Measurements from ENCODE around the gene ODAD2.

ODAD2 gene

DNA sequence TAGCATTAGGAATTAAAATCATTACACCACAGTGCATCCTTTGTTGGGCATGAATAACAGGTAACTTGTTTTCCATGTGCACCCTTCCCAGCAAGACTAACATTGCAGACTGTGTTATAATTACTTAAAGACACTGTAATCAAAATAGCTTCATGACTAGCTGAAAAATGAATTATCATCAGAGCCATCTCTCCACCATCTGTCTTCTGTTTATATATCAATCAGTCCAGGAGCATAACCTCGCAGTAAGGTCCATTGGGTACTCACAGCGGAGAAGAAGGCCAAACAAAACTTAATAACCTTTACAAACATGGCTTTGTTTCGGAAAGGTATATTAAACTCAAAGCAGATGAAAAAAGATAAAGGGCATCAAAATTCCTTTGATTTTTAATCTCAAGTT, 90.6 kb downstream of the ODAD2 start:
- TF ChIP-seq ZBTB7A (IDR thresholded peaks at IDR 0.05; ENCODE audit: low read depth) = no peak

GRCh38 chr10:27899058-27899457, 99.8 kb downstream of the ODAD2 start:
- no peak for TF ChIP-seq TCF12 (IDR thresholded peaks at IDR 0.05; ENCODE audit: low read depth)
- TF ChIP-seq FOXM1 (IDR thresholded peaks at IDR 0.05; ENCODE audit: borderline replicate concordance, low read depth) = no peak
- no peak for TF ChIP-seq TAF1 (IDR thresholded peaks at IDR 0.05; ENCODE audit: low read depth)
- TF ChIP-seq, protein P1, sequence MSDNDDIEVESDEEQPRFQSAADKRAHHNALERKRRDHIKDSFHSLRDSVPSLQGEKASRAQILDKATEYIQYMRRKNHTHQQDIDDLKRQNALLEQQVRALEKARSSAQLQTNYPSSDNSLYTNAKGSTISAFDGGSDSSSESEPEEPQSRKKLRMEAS (IDR thresholded peaks at IDR 0.05) = no peak
- TF ChIP-seq ZBTB7A (IDR thresholded peaks at IDR 0.05; ENCODE audit: low read depth) = no peak
- no peak for TF ChIP-seq RAD21 (IDR thresholded peaks at IDR 0.05; ENCODE audit: low read depth)
- TF ChIP-seq CREB1 (IDR thresholded peaks at IDR 0.05; ENCODE audit: low read depth) = no peak
- no peak for TF ChIP-seq EP300 (IDR thresholded peaks at IDR 0.05; ENCODE audit: borderline replicate concordance)
- TF ChIP-seq USF1 (IDR thresholded peaks at IDR 0.05) = no peak
- TF ChIP-seq TEAD4 (IDR thresholded peaks at IDR 0.05) = no peak
- TF ChIP-seq CEBPB (IDR thresholded peaks at IDR 0.05) = no peak
- no peak for TF ChIP-seq YY1 (IDR thresholded peaks at IDR 0.05; ENCODE audit: low read depth)
- no peak for TF ChIP-seq EGR1 (IDR thresholded peaks at IDR 0.05)
- TF ChIP-seq REST (IDR thresholded peaks at IDR 0.05; ENCODE audit: low read depth) = no peak
- no peak for TF ChIP-seq NFIC (IDR thresholded peaks at IDR 0.05)

DNA sequence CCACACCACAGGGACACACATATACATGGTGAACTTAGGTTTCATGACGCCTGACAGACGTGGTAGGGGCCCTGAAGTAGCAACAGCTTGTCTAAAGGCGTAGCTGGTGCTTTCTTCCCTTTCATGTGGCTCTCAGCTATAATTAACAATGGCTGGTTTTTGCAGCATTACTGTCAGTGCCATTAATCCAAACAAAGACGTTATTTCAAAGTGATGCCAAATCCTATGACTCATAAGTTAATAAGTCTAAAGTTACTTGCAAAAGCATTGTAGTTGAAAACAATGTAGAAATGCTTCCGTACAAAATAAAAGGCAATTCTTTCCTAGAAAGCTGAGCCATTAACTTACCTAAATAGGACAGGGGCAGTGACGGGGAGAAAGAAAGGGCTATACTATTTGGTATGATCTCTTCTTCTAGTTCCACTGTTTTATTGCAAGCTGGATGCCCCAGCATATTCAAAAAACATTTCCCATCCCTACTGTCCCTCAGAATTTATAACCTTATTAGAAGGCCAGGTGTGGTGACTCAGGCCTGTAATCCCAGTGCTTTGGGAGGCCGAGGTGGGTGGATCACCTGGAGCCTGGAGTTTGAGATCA, 105.4 kb downstream of the ODAD2 start:
- TF ChIP-seq TAF1 (IDR thresholded peaks at IDR 0.05; ENCODE audit: low read depth) = no peak
- TF ChIP-seq EP300 (IDR thresholded peaks at IDR 0.05; ENCODE audit: borderline replicate concordance) = peak; percentile 77; the same call in 1 of the 2 replicates
- peak; percentile 64; the same call in 1 of the 2 replicates for TF ChIP-seq TCF12 (IDR thresholded peaks at IDR 0.05; ENCODE audit: low read depth)
- no peak for TF ChIP-seq RAD21 (IDR thresholded peaks at IDR 0.05; ENCODE audit: low read depth)
- TF ChIP-seq YY1 (IDR thresholded peaks at IDR 0.05; ENCODE audit: low read depth) = no peak
- TF ChIP-seq NFIC (IDR thresholded peaks at IDR 0.05) = peak; percentile 87
- peak; percentile 66; the same call in 1 of the 2 replicates for TF ChIP-seq FOXM1 (IDR thresholded peaks at IDR 0.05; ENCODE audit: borderline replicate concordance, low read depth)
- TF ChIP-seq EGR1 (IDR thresholded peaks at IDR 0.05) = no peak
- TF ChIP-seq ZBTB7A (IDR thresholded peaks at IDR 0.05; ENCODE audit: low read depth) = no peak
- TF ChIP-seq CEBPB (IDR thresholded peaks at IDR 0.05) = peak; percentile 22; the same call in 1 of the 2 replicates
- no peak for TF ChIP-seq USF1 (IDR thresholded peaks at IDR 0.05)
- no peak for TF ChIP-seq REST (IDR thresholded peaks at IDR 0.05; ENCODE audit: low read depth)
- TF ChIP-seq TEAD4 (IDR thresholded peaks at IDR 0.05) = peak; percentile 36; the same call in 1 of the 2 replicates

DNA sequence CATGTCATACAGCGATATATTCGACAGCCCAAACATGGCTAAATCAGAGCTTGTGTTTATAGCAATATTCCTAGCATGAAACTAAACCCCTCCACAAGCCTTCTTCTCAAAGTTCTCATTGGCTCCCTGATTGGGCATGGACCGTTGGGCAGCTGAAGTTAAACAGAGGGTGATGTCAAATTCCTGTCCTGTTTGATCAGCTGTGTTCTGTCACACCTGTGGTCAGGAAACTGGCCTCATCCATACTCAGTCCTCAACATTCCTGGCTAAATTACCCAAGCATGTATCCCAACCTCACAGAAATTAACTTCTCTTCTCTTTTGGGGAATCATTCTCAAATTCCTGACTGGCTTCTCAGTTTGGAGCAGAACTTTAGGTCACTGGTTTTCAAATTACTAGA, 107.9 kb downstream of the ODAD2 start:
- TF ChIP-seq ZBTB7A (IDR thresholded peaks at IDR 0.05; ENCODE audit: low read depth) (no peak), USF1 (IDR thresholded peaks at IDR 0.05) (no peak), TCF12 (IDR thresholded peaks at IDR 0.05; ENCODE audit: low read depth) (peak; percentile 58; the same call in 1 of the 2 replicates), TEAD4 (IDR thresholded peaks at IDR 0.05) (peak; percentile 42), FOXM1 (IDR thresholded peaks at IDR 0.05; ENCODE audit: borderline replicate concordance, low read depth) (no peak), YY1 (IDR thresholded peaks at IDR 0.05; ENCODE audit: low read depth) (no peak), EP300 (IDR thresholded peaks at IDR 0.05; ENCODE audit: borderline replicate concordance) (no peak), NFIC (IDR thresholded peaks at IDR 0.05) (no peak), RAD21 (IDR thresholded peaks at IDR 0.05; ENCODE audit: low read depth) (no peak), REST (IDR thresholded peaks at IDR 0.05; ENCODE audit: low read depth) (no peak)
- TF ChIP-seq, protein P1 (IDR thresholded peaks at IDR 0.05) = no peak
